Measurements from ENCODE around the gene RAB4B.
"Not testable (repeated sequence)": the region's sequence is repeated elsewhere in the genome, so short reads cannot be mapped to it uniquely, and the experiment has no call there.

RAB4B gene

GRCh38 chr19:40780582-40780981, 2.5 kb downstream of the RAB4B start:
- CTCF ChIA-PET: no interaction called here
- POLR2A ChIA-PET: interaction anchor here (1.4 kb wide), 1 partner anchor 30 kb away, joined by 3 read pairs; the partner anchor contains the start of gene ACTMAP
- DNase-seq (ENCODE audit: extremely low spot score): no peak
- TF ChIP-seq FOXA1 (IDR thresholded peaks at IDR 0.05) (no peak), LEF1 (IDR thresholded peaks at IDR 0.05; ENCODE audit: borderline replicate concordance) (no peak), PKNOX1 (IDR thresholded peaks at IDR 0.05) (no peak), HDGF (IDR thresholded peaks at IDR 0.05; ENCODE audit: borderline replicate concordance) (no peak), CTBP1 (IDR thresholded peaks at IDR 0.05; ENCODE audit: borderline replicate concordance) (no peak), L3MBTL2 (conservative IDR thresholded peaks at IDR 0.05) (no peak), TARDBP (IDR thresholded peaks at IDR 0.05) (no peak), ARNT (IDR thresholded peaks at IDR 0.05) (no peak), SUZ12 (IDR thresholded peaks at IDR 0.05) (no peak), FOXK2 (IDR thresholded peaks at IDR 0.05) (no peak), ELF4 (IDR thresholded peaks at IDR 0.05) (no peak), BHLHE40 (IDR thresholded peaks at IDR 0.05; ENCODE audit: borderline replicate concordance) (no peak), NFRKB (IDR thresholded peaks at IDR 0.05) (no peak), ZNF384 (IDR thresholded peaks at IDR 0.05) (no peak), FOXM1 (IDR thresholded peaks at IDR 0.05; ENCODE audit: borderline replicate concordance) (no peak), SP1 (IDR thresholded peaks at IDR 0.05) (no peak)

GRCh38 chr19:40781140-40781539, 3.1 kb downstream of the RAB4B start:
- CTCF ChIA-PET: no interaction called here
- POLR2A ChIA-PET: interaction anchor here (1.4 kb wide), 1 partner anchor 31 kb away, joined by 3 read pairs; the partner anchor contains the start of gene ACTMAP
- no peak for TF ChIP-seq FOXM1 (IDR thresholded peaks at IDR 0.05; ENCODE audit: borderline replicate concordance)
- TF ChIP-seq BHLHE40 (IDR thresholded peaks at IDR 0.05; ENCODE audit: borderline replicate concordance): no peak
- TF ChIP-seq PKNOX1 (IDR thresholded peaks at IDR 0.05): no peak
- no peak for TF ChIP-seq L3MBTL2 (conservative IDR thresholded peaks at IDR 0.05)
- DNase-seq (ENCODE audit: extremely low spot score): no peak

- ChIA-PET CTCF (no interaction called here), POLR2A (no interaction called here)
- DNase-seq (ENCODE audit: extremely low spot score): no peak
- TF ChIP-seq FOXA1 (IDR thresholded peaks at IDR 0.05): no peak
Measured at GRCh38 chr19:40783711-40784110, 5.7 kb downstream of the RAB4B start.

- POLR2A ChIA-PET; CTCF ChIA-PET; DNase-seq (ENCODE audit: extremely low spot score): not testable (repeated sequence)
Measured at GRCh38 chr19:40784146-40784545, 6.1 kb downstream of the RAB4B start.

- POLR2A ChIA-PET: no interaction called here
- DNase-seq (ENCODE audit: extremely low spot score): no peak
- CTCF ChIA-PET: no interaction called here
- no peak for TF ChIP-seq PKNOX1 (IDR thresholded peaks at IDR 0.05)
Measured at GRCh38 chr19:40785526-40785925, 7.5 kb downstream of the RAB4B start.

- no peak for DNase-seq (ENCODE audit: extremely low spot score)
- TF ChIP-seq SP1 (IDR thresholded peaks at IDR 0.05): no peak
- TF ChIP-seq FOXA1 (IDR thresholded peaks at IDR 0.05): no peak
- no peak for TF ChIP-seq LEF1 (IDR thresholded peaks at IDR 0.05; ENCODE audit: borderline replicate concordance)
- TF ChIP-seq ARNT (IDR thresholded peaks at IDR 0.05): no peak
- TF ChIP-seq SUZ12 (IDR thresholded peaks at IDR 0.05): no peak
- TF ChIP-seq CTBP1 (IDR thresholded peaks at IDR 0.05; ENCODE audit: borderline replicate concordance): no peak
- no peak for TF ChIP-seq L3MBTL2 (conservative IDR thresholded peaks at IDR 0.05)
- TF ChIP-seq ZNF384 (IDR thresholded peaks at IDR 0.05): no peak
- no peak for TF ChIP-seq ELF4 (IDR thresholded peaks at IDR 0.05)
- TF ChIP-seq HDGF (IDR thresholded peaks at IDR 0.05; ENCODE audit: borderline replicate concordance): no peak
- POLR2A ChIA-PET: interaction anchor here (1.2 kb wide), 1 partner anchor 8 kb away, joined by 5 read pairs; the partner anchor contains the start of gene RAB4B
- CTCF ChIA-PET: no interaction called here
Measured at GRCh38 chr19:40786060-40787037, 8.3 kb downstream of the RAB4B start.

GRCh38 chr19:40791349-40791748, 13.3 kb downstream of the RAB4B start:
- CTCF ChIA-PET: no interaction called here
- TF ChIP-seq PKNOX1 (IDR thresholded peaks at IDR 0.05): no peak
- no peak for TF ChIP-seq BHLHE40 (IDR thresholded peaks at IDR 0.05; ENCODE audit: borderline replicate concordance)
- TF ChIP-seq ELF4 (IDR thresholded peaks at IDR 0.05): no peak
- no peak for TF ChIP-seq FOXK2 (IDR thresholded peaks at IDR 0.05)
- no peak for TF ChIP-seq FOXM1 (IDR thresholded peaks at IDR 0.05; ENCODE audit: borderline replicate concordance)
- no peak for TF ChIP-seq CTBP1 (IDR thresholded peaks at IDR 0.05; ENCODE audit: borderline replicate concordance)
- no peak for TF ChIP-seq FOXA1 (IDR thresholded peaks at IDR 0.05)
- TF ChIP-seq HDGF (IDR thresholded peaks at IDR 0.05; ENCODE audit: borderline replicate concordance): no peak
- no peak for TF ChIP-seq ARNT (IDR thresholded peaks at IDR 0.05)
- no peak for TF ChIP-seq SP1 (IDR thresholded peaks at IDR 0.05)
- no peak for TF ChIP-seq NFRKB (IDR thresholded peaks at IDR 0.05)
- TF ChIP-seq SUZ12 (IDR thresholded peaks at IDR 0.05): no peak
- TF ChIP-seq TARDBP (IDR thresholded peaks at IDR 0.05): no peak
- TF ChIP-seq ZNF384 (IDR thresholded peaks at IDR 0.05): no peak
- TF ChIP-seq L3MBTL2 (conservative IDR thresholded peaks at IDR 0.05): no peak
- TF ChIP-seq LEF1 (IDR thresholded peaks at IDR 0.05; ENCODE audit: borderline replicate concordance): no peak
- DNase-seq (ENCODE audit: extremely low spot score): no peak
- POLR2A ChIA-PET: interaction anchor here (1.7 kb wide), 1 partner anchor 13 kb away, joined by 5 read pairs; the partner anchor contains the start of gene RAB4B

Data from HEK293T (cell line).